CD14-positive monocyte (primary cell): Measurements from ENCODE around the gene THSD7B. TPM values are rescaled to one million over a fixed set of nuclear protein-coding genes. Genes with fewer than 3 reads are reported as not detected.

ENCODE experiments used
- DNase-seq, 3 donors: peaks; one replicate each; pipeline ENCODE4 v3.0.0-alpha.2; 2011 to 2022
- H2AFZ ChIP-seq: 2 replicates; pipeline ENCODE4 v1.6.0; 2012; ENCODE audit warnings: mild to moderate bottlenecking, low read depth, low read length, inconsistent platforms; ENCODE audit not compliant: insufficient read depth, poor library complexity, severe bottlenecking
- H3K27ac ChIP-seq, 2 donors: 1 replicate in 1 of 2; 2 replicates in 1 of 2; pipeline ENCODE4 v1.5.1; 2012 to 2013; ENCODE audit warnings: low read length in 2 of 2, control low read depth in 1 of 2, inconsistent platforms in 1 of 2, low read depth in 1 of 2, mild to moderate bottlenecking in 1 of 2
- H3K27me3 ChIP-seq, 2 donors: one replicate each; pipeline versions ENCODE4 v1.6.0 to v1.6.1; 2011 to 2013; ENCODE audit warnings: low read length in 2 of 2; ENCODE audit not compliant: control insufficient read depth in 2 of 2, insufficient read depth in 2 of 2
- H3K36me3 ChIP-seq, 2 donors: replicated peaks in 1 of 2; 1 replicate in 1 of 2; 2 replicates in 1 of 2; pipeline versions ENCODE4 v1.5.1 to v1.6.1; 2012 to 2013; ENCODE audit warnings: low read length in 2 of 2, control low read depth in 1 of 2, inconsistent platforms in 1 of 2, mild to moderate bottlenecking in 1 of 2; ENCODE audit not compliant: insufficient read depth in 2 of 2, control insufficient read depth in 1 of 2
- H3K4me1 ChIP-seq, 2 donors: 1 replicate in 1 of 2; 2 replicates in 1 of 2; pipeline versions ENCODE4 v1.5.1 to v1.6.1; 2012 to 2013; ENCODE audit warnings: low read length in 2 of 2, control low read depth in 1 of 2, inconsistent platforms in 1 of 2, mild to moderate bottlenecking in 1 of 2, moderate library complexity in 1 of 2; ENCODE audit not compliant: insufficient read depth in 2 of 2, control insufficient read depth in 1 of 2
- H3K4me2 ChIP-seq: replicated peaks from 2 replicates; pipeline ENCODE3; 2012; ENCODE audit warnings: low read length, moderate library complexity, mild to moderate bottlenecking; ENCODE audit not compliant: poor library complexity, severe bottlenecking; ENCODE audit errors: extremely low read depth
- H3K4me3 ChIP-seq, 3 experiments: fragments of 200-600 bp in 1 of 3; sonication (generic) in 1 of 3; replicated peaks in 1 of 3; 1 replicate in 2 of 3; 2 replicates in 1 of 3; pipeline ENCODE4 v1.5.1; 2011 to 2013; ENCODE audit warnings: low read length in 3 of 3, mild to moderate bottlenecking in 3 of 3, control low read depth in 2 of 3, low read depth in 2 of 3, inconsistent platforms in 1 of 3, moderate library complexity in 1 of 3
- H3K79me2 ChIP-seq: 2 replicates; pipeline ENCODE4 v1.6.0; 2012; ENCODE audit warnings: mild to moderate bottlenecking, control low read depth, inconsistent platforms, low read length, moderate library complexity; ENCODE audit not compliant: insufficient read depth
- H3K9ac ChIP-seq: 2 replicates; pipeline ENCODE4 v1.6.0; 2017; ENCODE audit warnings: low read length, mild to moderate bottlenecking; ENCODE audit not compliant: insufficient read depth, poor library complexity, severe bottlenecking
- H3K9me3 ChIP-seq, 2 donors: replicated peaks in 1 of 2; 1 replicate in 1 of 2; 2 replicates in 1 of 2; pipeline versions ENCODE4 v1.5.1 to v1.6.1; 2012 to 2013; ENCODE audit warnings: low read length in 2 of 2, control low read depth in 1 of 2; ENCODE audit not compliant: control insufficient read depth in 1 of 2, insufficient read depth in 1 of 2
- H4K20me1 ChIP-seq: 2 replicates; pipeline ENCODE4 v1.6.0; 2012; ENCODE audit warnings: mild to moderate bottlenecking, low read length, control low read depth, moderate library complexity; ENCODE audit not compliant: insufficient read depth
- H3K27ac Mint-ChIP-seq, 7 donors: one replicate each; pipeline ENCODE4 v1.8.0; 2020; ENCODE audit warnings: mild to moderate bottlenecking in 7 of 7, mixed read lengths in 7 of 7, moderate library complexity in 6 of 7, inconsistent platforms in 2 of 7
- H3K27me3 Mint-ChIP-seq, 3 donors: one replicate each; pipeline ENCODE4 v1.8.0; 2021 to 2022; ENCODE audit warnings: low read depth in 3 of 3, mild to moderate bottlenecking in 3 of 3, mixed read lengths in 3 of 3, moderate library complexity in 3 of 3, inconsistent platforms in 1 of 3
- H3K36me3 Mint-ChIP-seq, 2 donors: one replicate each; pipeline ENCODE4 v1.8.0; 2020; ENCODE audit warnings: mixed read lengths in 2 of 2, inconsistent platforms in 1 of 2, mild to moderate bottlenecking in 1 of 2
- H3K4me1 Mint-ChIP-seq: one replicate; pipeline ENCODE4 v1.8.0; 2020; ENCODE audit warnings: mild to moderate bottlenecking, mixed read lengths
- H3K4me3 Mint-ChIP-seq, 2 donors: one replicate each; pipeline ENCODE4 v1.8.0; 2020; ENCODE audit warnings: mild to moderate bottlenecking in 2 of 2, mixed read lengths in 2 of 2, moderate library complexity in 1 of 2
- H3K9me3 Mint-ChIP-seq, 7 donors: one replicate each; pipeline ENCODE4 v1.8.0; 2020 to 2022; ENCODE audit warnings: mixed read lengths in 7 of 7, mild to moderate bottlenecking in 6 of 7, moderate library complexity in 6 of 7, inconsistent platforms in 2 of 7
- CTCF ChIP-seq: fragments of 200-600 bp; IDR thresholded peaks from one replicate; pipeline ENCODE4 v1.8.0; 2022; ENCODE audit warnings: antibody characterized with exemption, mild to moderate bottlenecking
- WGBS: methylation state at CpG from one replicate; pipeline ENCODE4 v1.1.5; 2013; ENCODE audit warnings: missing lambda C conversion rate; ENCODE audit not compliant: insufficient coverage; 5-methylcytosine and 5-hydroxymethylcytosine counted together
- intact Hi-C, 2 donors: fragments of 100-400 bp; cut with micrococcal nuclease; formaldehyde crosslinking; loops; one replicate each; pipeline versions ENCODE4 v1.15.0 to v1.15.1; 2023
- polyA plus RNA-seq, 3 donors: library from polyadenylated mRNA; depleted of rRNA in 1 of 3; unstranded in 2 of 3; stranded (reverse) in 1 of 3; fragments of 300-500 nt in 2 of 3; fragments of >200 nt in 1 of 3; fragmentation: Illumina TruSeq in 2 of 3; gene quantifications; 1 replicate in 2 of 3; 2 replicates in 1 of 3; pipeline ENCODE4 v1.2.3, GENCODE V29; 2012 to 2021

THSD7B gene
- polyA plus RNA-seq, 3 donors, result not detected

GRCh38 chr2:137194111-137194510, 428.8 kb downstream of the THSD7B start:
- no CpG with 5 or more reads among the region's 1 CpG for WGBS
- intact Hi-C loops, result no loop called here
- Histone ChIP-seq H3K4me2 (no peak overlapping the region), H3K27ac (no peak overlapping the region), H3K27me3 (no peaks in the 10 kb centered on the region), H3K9me3 (no peaks in the 10 kb centered on the region), H4K20me1 (no peaks in the 10 kb centered on the region), H3K36me3 (no peaks in the 10 kb centered on the region), H3K9ac (no peak overlapping the region), H3K79me2 (no peaks in the 10 kb centered on the region), H3K4me3 (no peak overlapping the region), H3K4me1 (no peaks in the 10 kb centered on the region), H2AFZ (no peak overlapping the region)
- Mint-ChIP-seq H3K27me3 (peaks cover 0 to 2% (median 2%) of the 10 kb centered on the region in 3 donors), H3K27ac (no peak overlapping the region), H3K4me3 (peak overlapping the region in 1 of 2 donors; percentile 36), H3K36me3 (no peaks in the 10 kb centered on the region), H3K4me1 (no peaks in the 10 kb centered on the region), H3K9me3 (peaks cover 0 to 4% (median 0%) of the 10 kb centered on the region in 7 donors)
- no peak for TF ChIP-seq CTCF
- DNase-seq, result no peak

- no peaks in the 10 kb centered on the region for H4K20me1 ChIP-seq
- H3K4me3 Mint-ChIP-seq, result no peak overlapping the region
- peaks cover 0 to 2% (median 0%) of the 10 kb centered on the region in 3 donors for H3K27me3 Mint-ChIP-seq
- peaks cover 0 to 3% of the 10 kb centered on the region in 2 donors for H3K27me3 ChIP-seq
- no peak overlapping the region for H3K27ac ChIP-seq
- H3K4me2 ChIP-seq, result no peak overlapping the region
- no peak overlapping the region for H3K9ac ChIP-seq
- no peak overlapping the region for H2AFZ ChIP-seq
- no peaks in the 10 kb centered on the region for H3K79me2 ChIP-seq
- H3K36me3 Mint-ChIP-seq, result no peaks in the 10 kb centered on the region
- DNase-seq, result no peak
- no peak overlapping the region for H3K4me3 ChIP-seq
- no peaks in the 10 kb centered on the region for H3K36me3 ChIP-seq
- intact Hi-C loops, result no loop called here
- no peaks in the 10 kb centered on the region for H3K9me3 ChIP-seq
- H3K9me3 Mint-ChIP-seq, result no peaks in the 10 kb centered on the region
- H3K27ac Mint-ChIP-seq, result no peak overlapping the region
- no CpG with 5 or more reads among the region's 1 CpG for WGBS
- no peaks in the 10 kb centered on the region for H3K4me1 Mint-ChIP-seq
- no peaks in the 10 kb centered on the region for H3K4me1 ChIP-seq
- TF ChIP-seq CTCF, result no peak
Measured at GRCh38 chr2:137199751-137200150, 434.4 kb downstream of the THSD7B start.
